ENCODE measurements around the gene HMBS. TPM values are rescaled to one million over a fixed set of nuclear protein-coding genes. Genes with fewer than 3 reads are reported as not detected.
A peak's percentile ranks its signal among the peaks of the same experiment; 100 is the strongest.

HMBS gene
- total RNA-seq, 1 donor from 2014 or later = 58.4 TPM

GRCh38 chr11:119051440-119052162, 33.1 kb upstream of the HMBS start:
- DNase-seq (ENCODE audit: low read depth, low spot score) = no peak
- Mint-ChIP-seq H3K9me3 (no peaks in the 10 kb centered on the region), H3K27me3 (ENCODE audit: low read depth) (no peaks in the 10 kb centered on the region), H3K36me3 (ENCODE audit: low read depth) (peaks cover 24% of the 10 kb centered on the region), H3K27ac (ENCODE audit: unreplicated experiment) (no peak overlapping the region), H3K4me1 (peaks cover 14% of the 10 kb centered on the region), H3K4me3 (peak overlapping the region; percentile 34)
- TF ChIP-seq CTCF (conservative IDR thresholded peaks at IDR 0.05) = no peak

GRCh38 chr11:119052163-119052814, 32.4 kb upstream of the HMBS start:
- Mint-ChIP-seq H3K4me1 (peaks cover 14% of the 10 kb centered on the region), H3K27ac (ENCODE audit: unreplicated experiment) (no peak overlapping the region), H3K36me3 (ENCODE audit: low read depth) (peaks cover 23% of the 10 kb centered on the region), H3K27me3 (ENCODE audit: low read depth) (no peaks in the 10 kb centered on the region), H3K9me3 (no peaks in the 10 kb centered on the region), H3K4me3 (no peak overlapping the region)
- no peak for DNase-seq (ENCODE audit: low read depth, low spot score)
- TF ChIP-seq CTCF (conservative IDR thresholded peaks at IDR 0.05) = no peak

- Mint-ChIP-seq H3K4me1 (peaks cover 26% of the 10 kb centered on the region), H3K9me3 (no peaks in the 10 kb centered on the region), H3K36me3 (ENCODE audit: low read depth) (peaks cover 19% of the 10 kb centered on the region), H3K27me3 (ENCODE audit: low read depth) (no peaks in the 10 kb centered on the region), H3K4me3 (peak overlapping the region; percentile 79), H3K27ac (ENCODE audit: unreplicated experiment) (peak overlapping the region; percentile 67)
- no peak for DNase-seq (ENCODE audit: low read depth, low spot score)
- TF ChIP-seq CTCF (conservative IDR thresholded peaks at IDR 0.05) = no peak
Observed at GRCh38 chr11:119054418-119054817, 30.3 kb upstream of the HMBS start.

- TF ChIP-seq CTCF (conservative IDR thresholded peaks at IDR 0.05) = no peak
- no peaks in the 10 kb centered on the region for H3K9me3 Mint-ChIP-seq
- H3K4me1 Mint-ChIP-seq = peaks cover 26% of the 10 kb centered on the region
- peaks cover 15% of the 10 kb centered on the region for H3K36me3 Mint-ChIP-seq (ENCODE audit: low read depth)
- peak overlapping the region; percentile 83 for H3K27ac Mint-ChIP-seq (ENCODE audit: unreplicated experiment)
- DNase-seq (ENCODE audit: low read depth, low spot score) = no peak
- H3K27me3 Mint-ChIP-seq (ENCODE audit: low read depth) = no peaks in the 10 kb centered on the region
- H3K4me3 Mint-ChIP-seq = peak overlapping the region; percentile 90
Observed at GRCh38 chr11:119055901-119056300, 28.8 kb upstream of the HMBS start.

- H3K9me3 Mint-ChIP-seq = no peaks in the 10 kb centered on the region
- H3K27ac Mint-ChIP-seq (ENCODE audit: unreplicated experiment) = peak overlapping the region; percentile 98
- H3K36me3 Mint-ChIP-seq (ENCODE audit: low read depth) = peaks cover 15% of the 10 kb centered on the region
- peak; percentile 22 for DNase-seq (ENCODE audit: low read depth, low spot score)
- peaks cover 26% of the 10 kb centered on the region for H3K4me1 Mint-ChIP-seq
- H3K4me3 Mint-ChIP-seq = peak overlapping the region; percentile 93
- H3K27me3 Mint-ChIP-seq (ENCODE audit: low read depth) = no peaks in the 10 kb centered on the region
- no peak for TF ChIP-seq CTCF (conservative IDR thresholded peaks at IDR 0.05)
Observed at GRCh38 chr11:119056421-119056999, 28.2 kb upstream of the HMBS start.
